Heart left ventricle (tissue), 16 donors: ENCODE results near the gene HOXB1. TPM values are rescaled to one million over a fixed set of nuclear protein-coding genes. Genes with fewer than 3 reads are reported as not detected.

Experiments used
- ATAC-seq, 4 donors: fragments of 200-7000 bp; cut with Tn5 transposase; one replicate each; pipeline ENCODE4 v1.9.1; 2020 to 2022; ENCODE audit warnings: moderate library complexity in 4 of 4, mild to moderate bottlenecking in 3 of 4, moderate number of reproducible peaks in 1 of 4
- DNase-seq, 5 donors: peaks; one replicate each; pipeline ENCODE4 v3.0.0-alpha.2; 2020
- H3K27ac ChIP-seq, 12 donors: fragments of 200-600 bp; sonication (generic) in 4 of 12; one replicate each; pipeline versions ENCODE4 v1.5.0 to v1.8.0; 2016 to 2022; ENCODE audit warnings: mild to moderate bottlenecking in 2 of 12
- H3K27me3 ChIP-seq, 9 donors: fragments of 200-600 bp; sonication (generic) in 2 of 9; one replicate each; pipeline versions ENCODE4 v1.5.1 to v1.8.0; 2016 to 2022; ENCODE audit warnings: mild to moderate bottlenecking in 3 of 9
- H3K36me3 ChIP-seq, 9 donors: fragments of 200-600 bp; sonication (generic) in 2 of 9; one replicate each; pipeline versions ENCODE4 v1.5.0 to v1.8.0; 2018 to 2022; ENCODE audit warnings: mild to moderate bottlenecking in 2 of 9
- H3K4me1 ChIP-seq, 12 donors: fragments of 200-600 bp; sonication (generic) in 4 of 12; one replicate each; pipeline versions ENCODE4 v1.5.0 to v1.8.0; 2016 to 2022; ENCODE audit warnings: mild to moderate bottlenecking in 3 of 12
- H3K4me3 ChIP-seq, 12 donors: fragments of 200-600 bp; sonication (generic) in 4 of 12; one replicate each; pipeline versions ENCODE4 v1.5.0 to v1.8.0; 2017 to 2022; ENCODE audit warnings: mild to moderate bottlenecking in 9 of 12, moderate library complexity in 4 of 12
- H3K9me3 ChIP-seq, 12 donors: fragments of 200-600 bp; sonication (generic) in 4 of 12; one replicate each; pipeline versions ENCODE4 v1.5.0 to v1.8.0; 2016 to 2022; ENCODE audit warnings: mild to moderate bottlenecking in 1 of 12
- POLR2A ChIP-seq, 2 donors: fragments of 450-650 bp; IDR thresholded peaks; one replicate each; pipeline ENCODE4 v1.6.1; 2017; ENCODE audit warnings: antibody characterized with exemption in 2 of 2, mild to moderate bottlenecking in 2 of 2, moderate library complexity in 2 of 2
- WGBS, 4 donors: extraction: QIAGEN DNeasy Blood & Tissue Kit in 2 of 4; methylation state at CpG; one replicate each; pipeline versions ENCODE4 v1.1.5 to v1.1.7; 2013 to 2018; 5-methylcytosine and 5-hydroxymethylcytosine counted together
- intact Hi-C, 10 donors: fragments of 100-400 bp; cut with DNase I; formaldehyde crosslinking; loops; one replicate each; pipeline versions ENCODE4 v1.11.1 to v1.14.2; 2022
- polyA plus RNA-seq, 2 donors: library from polyadenylated mRNA; stranded (reverse); fragments of 200-250 nt; gene quantifications; one replicate each; pipeline ENCODE4 v1.2.3, GENCODE V29; 2013
- total RNA-seq, 9 donors: library from RNA; depleted of rRNA in 2 of 9; stranded (reverse); fragments of >200 nt in 2 of 9; fragmentation: NEBNext Ultra II Directional in 3 of 9; extraction: Animal tissue kit (Norgen Biotek cat#: 25700) in 3 of 9; gene quantifications; one replicate each; pipeline versions ENCODE4 v1.1.0 to v1.2.4, GENCODE V29; 2016 to 2023
- TF ChIP-seq, protein P1 (sequence below), 12 donors: fragments of 200-600 bp; sonication (generic) in 4 of 12; IDR thresholded peaks; one replicate each; pipeline versions ENCODE4 v1.5.0 to v1.8.0; 2018 to 2022; ENCODE audit warnings: antibody characterized with exemption in 12 of 12, mild to moderate bottlenecking in 5 of 12
- donor health status: ischemic (EF 13 %, LVEDD 7.1; RV severe dilation, severe dysfunction).
- donor health status: healthy with polysubstance abuse.
- donor health status: DM: no; HTN: yes; CAD: no.
- donor health status: DM: no; HTN: no; CAD: no.
- donor health status: ischemic (EF 25% LVEDD 6.9; RV normal size, moderate dysfunction).
- donor health status: ischemic (EF 25% LVEDD 5.7; RV mildly dilated, moderate dysfunction).
- donor health status: healthy.
- donor health status: DM: yes; HTN: yes; CAD: no.
- donor health status: ischemic (EF 35%, LVEDD 5.7; RV mildly dilated, moderate dysfunction).
- donor health status: nonischemic (EF 11% LVEDD 7.7; RV severe dilation, severe dysfunction).
- donor health status: DM: yes; HTN: yes; CAD: no.
- donor health status: PGD.
- donor health status: ischemic (EF 29% LVEDD 5.4; RV normal size, mild dysfunction).
- donor health status: nonischemic (EF 23%, LVEDD 6.1; RV moderate dilation, normal function).

The HOXB1 gene
- total and polyA plus RNA-seq, 11 donors, result not detected

DNA sequence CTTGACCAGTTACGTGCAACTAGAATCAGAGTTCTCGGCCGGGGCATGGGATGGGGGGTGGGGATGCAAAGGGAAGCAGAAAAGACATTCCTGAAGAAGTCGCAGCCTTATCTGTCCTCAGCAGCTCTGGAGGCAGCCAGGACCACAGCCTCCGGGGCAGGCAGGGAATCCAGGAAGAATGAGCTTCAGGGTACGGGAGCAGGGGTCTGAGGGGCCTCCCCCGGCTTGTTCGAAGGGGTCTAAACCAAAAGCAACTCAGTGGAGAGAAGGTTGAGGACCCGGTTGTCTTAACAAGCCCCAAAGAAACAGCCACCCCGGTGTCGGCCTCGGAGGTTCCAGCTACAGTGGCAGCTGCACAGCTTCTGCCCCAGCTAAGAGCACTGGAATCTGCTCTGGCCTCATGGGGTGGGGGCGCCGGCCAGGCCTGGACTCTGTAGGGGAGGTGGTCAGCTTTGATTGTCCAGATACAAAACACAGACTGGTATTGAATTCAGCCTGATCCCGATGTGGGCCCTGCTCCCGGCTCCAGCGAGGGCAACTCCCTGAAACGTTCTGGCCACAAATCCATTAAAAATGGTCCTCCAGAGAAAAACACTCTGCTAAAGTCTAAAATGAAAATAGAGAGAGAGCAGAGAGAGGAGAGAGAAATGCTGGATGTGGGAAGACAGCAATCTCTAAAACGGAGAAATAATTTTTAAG, 39.7 kb upstream of the HOXB1 start:
- peaks cover 0 to 28% (median 0%) of the 10 kb centered on the region in 12 donors for H3K4me1 ChIP-seq
- WGBS, 4 donors, result 24 to 44% (median 27%) methylated on average over 19 of the region's 19 CpGs
- H3K9me3 ChIP-seq, result no peaks in the 10 kb centered on the region
- no peaks in the 10 kb centered on the region for H3K36me3 ChIP-seq
- intact Hi-C loops, result no loop called here
- H3K27ac ChIP-seq, result peak overlapping the region in 3 of 12 donors; percentile 11 to 97 (median 14)
- H3K4me3 ChIP-seq, result no peak overlapping the region
- DNase-seq (no peak), ATAC-seq (no peak)
- TF ChIP-seq POLR2A (IDR thresholded peaks at IDR 0.05), result no peak
- TF ChIP-seq, protein P1, sequence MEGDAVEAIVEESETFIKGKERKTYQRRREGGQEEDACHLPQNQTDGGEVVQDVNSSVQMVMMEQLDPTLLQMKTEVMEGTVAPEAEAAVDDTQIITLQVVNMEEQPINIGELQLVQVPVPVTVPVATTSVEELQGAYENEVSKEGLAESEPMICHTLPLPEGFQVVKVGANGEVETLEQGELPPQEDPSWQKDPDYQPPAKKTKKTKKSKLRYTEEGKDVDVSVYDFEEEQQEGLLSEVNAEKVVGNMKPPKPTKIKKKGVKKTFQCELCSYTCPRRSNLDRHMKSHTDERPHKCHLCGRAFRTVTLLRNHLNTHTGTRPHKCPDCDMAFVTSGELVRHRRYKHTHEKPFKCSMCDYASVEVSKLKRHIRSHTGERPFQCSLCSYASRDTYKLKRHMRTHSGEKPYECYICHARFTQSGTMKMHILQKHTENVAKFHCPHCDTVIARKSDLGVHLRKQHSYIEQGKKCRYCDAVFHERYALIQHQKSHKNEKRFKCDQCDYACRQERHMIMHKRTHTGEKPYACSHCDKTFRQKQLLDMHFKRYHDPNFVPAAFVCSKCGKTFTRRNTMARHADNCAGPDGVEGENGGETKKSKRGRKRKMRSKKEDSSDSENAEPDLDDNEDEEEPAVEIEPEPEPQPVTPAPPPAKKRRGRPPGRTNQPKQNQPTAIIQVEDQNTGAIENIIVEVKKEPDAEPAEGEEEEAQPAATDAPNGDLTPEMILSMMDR (IDR thresholded peaks at IDR 0.05), result no peak
- H3K27me3 ChIP-seq, result peaks cover 16 to 100% (median 96%) of the 10 kb centered on the region in 9 donors

DNA sequence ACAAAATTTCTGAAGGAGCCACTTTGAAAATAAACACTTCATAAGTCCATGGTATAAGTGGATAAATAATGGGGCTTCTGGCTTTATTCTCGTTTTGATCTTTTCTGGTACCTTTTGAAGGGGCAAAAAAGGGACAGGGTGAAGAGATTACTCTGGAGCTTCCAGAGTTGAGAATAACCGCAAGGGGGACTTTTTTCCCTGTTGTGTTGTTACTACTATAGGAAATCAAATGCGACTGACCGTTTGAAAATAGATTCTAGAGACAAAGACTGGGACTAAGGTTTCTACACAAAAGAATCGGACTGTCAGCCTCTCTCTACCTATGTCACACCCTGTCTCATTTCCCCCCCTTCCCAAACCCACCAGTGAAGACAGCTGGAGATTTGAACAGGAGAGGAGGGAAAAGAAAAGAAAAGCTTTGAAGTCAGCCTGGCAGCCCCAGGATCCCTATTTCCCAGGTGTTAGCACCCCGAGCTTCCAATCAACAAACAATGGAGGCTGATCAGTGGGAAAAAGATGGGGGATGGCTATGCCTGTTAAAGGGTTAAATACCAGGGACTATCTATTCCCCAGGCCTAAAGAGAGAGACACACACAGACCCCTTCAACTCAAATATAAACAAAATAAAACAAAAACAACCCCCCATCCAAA, 39.0 kb upstream of the HOXB1 start:
- Histone ChIP-seq H3K27me3 (peaks cover 16 to 100% (median 96%) of the 10 kb centered on the region in 9 donors), H3K9me3 (no peaks in the 10 kb centered on the region), H3K27ac (peak overlapping the region in 5 of 12 donors; percentile 11 to 97 (median 43)), H3K4me3 (no peak overlapping the region), H3K36me3 (no peaks in the 10 kb centered on the region), H3K4me1 (peaks cover 0 to 32% (median 0%) of the 10 kb centered on the region in 12 donors)
- DNase-seq (no peak), ATAC-seq (no peak)
- TF ChIP-seq POLR2A (IDR thresholded peaks at IDR 0.05), result no peak
- TF ChIP-seq, protein P1 (IDR thresholded peaks at IDR 0.05), result no peak
- intact Hi-C loops, result no loop called here
- 24 to 43% (median 33%) methylated on average over 6 of the region's 6 CpGs for WGBS, 4 donors

DNA sequence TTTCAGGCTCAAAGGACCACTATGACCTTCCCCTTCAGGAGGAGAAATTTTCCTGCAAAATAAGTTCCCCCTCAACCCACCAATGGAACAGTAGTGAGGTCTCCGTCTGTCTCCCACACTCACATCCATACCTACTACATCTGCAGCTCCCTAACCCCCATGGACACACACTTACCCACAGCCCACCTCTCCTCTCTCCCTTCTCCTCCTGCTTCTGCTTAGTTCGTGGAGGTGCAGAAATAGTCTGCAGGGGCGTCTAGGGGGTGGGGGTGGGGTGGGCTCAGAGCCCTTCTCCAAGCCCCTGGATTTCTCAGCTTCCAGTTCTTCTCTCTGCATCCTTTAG, 38.4 kb upstream of the HOXB1 start:
- Histone ChIP-seq H3K27me3 (peaks cover 10 to 100% (median 97%) of the 10 kb centered on the region in 9 donors), H3K4me3 (peak overlapping the region in 3 of 12 donors; percentile 18 to 24 (median 19)), H3K4me1 (peaks cover 0 to 37% (median 0%) of the 10 kb centered on the region in 12 donors), H3K9me3 (no peaks in the 10 kb centered on the region), H3K27ac (peak overlapping the region in 6 of 12 donors; percentile 43 to 97 (median 73)), H3K36me3 (no peaks in the 10 kb centered on the region)
- DNase-seq (no peak), ATAC-seq (no peak)
- intact Hi-C loops, result no loop called here
- TF ChIP-seq POLR2A (IDR thresholded peaks at IDR 0.05), result no peak
- TF ChIP-seq, protein P1 (IDR thresholded peaks at IDR 0.05), result no peak
- 19 to 34% (median 22%) methylated on average over 3 of the region's 3 CpGs for WGBS, 4 donors

DNA sequence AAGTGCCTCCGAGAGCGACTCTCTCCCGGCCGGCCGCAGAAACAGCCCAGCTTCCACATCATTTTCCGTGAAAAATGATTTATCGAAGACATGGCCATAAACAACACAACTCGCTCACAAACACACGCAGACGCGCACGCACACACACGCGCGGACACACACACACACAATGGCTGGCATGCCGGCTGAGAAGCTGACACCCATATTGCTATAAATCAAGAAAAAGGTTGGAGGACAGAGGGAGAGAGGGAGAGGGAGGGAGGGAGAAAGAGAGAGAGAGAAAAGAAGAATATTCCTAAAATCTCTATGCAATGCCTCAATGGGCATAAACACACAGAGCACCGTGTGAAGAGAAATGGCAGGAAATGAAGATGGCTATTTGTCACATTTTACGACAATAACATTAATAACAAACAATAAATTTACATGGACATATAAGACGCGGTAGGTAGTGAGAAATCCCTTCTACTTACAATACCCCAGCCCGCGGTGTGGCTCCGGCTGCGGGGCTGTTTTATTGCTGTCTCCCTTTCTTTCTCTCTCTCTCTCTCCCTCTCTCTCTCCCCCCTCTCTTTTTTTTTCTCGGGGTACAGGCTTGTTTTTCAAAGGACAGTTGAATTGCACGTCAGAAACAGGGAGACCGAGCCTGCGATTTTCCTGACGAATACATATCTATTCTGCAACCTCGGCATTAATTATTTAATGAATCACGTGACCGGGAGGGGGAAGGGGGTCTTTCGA, 37.9 kb upstream of the HOXB1 start:
- Histone ChIP-seq H3K4me3 (peak overlapping the region in 4 of 12 donors; percentile 15 to 24 (median 18)), H3K27ac (peak overlapping the region in 7 of 12 donors; percentile 43 to 97 (median 71)), H3K4me1 (peaks cover 0 to 39% (median 0%) of the 10 kb centered on the region in 12 donors), H3K27me3 (peaks cover 9 to 100% (median 95%) of the 10 kb centered on the region in 9 donors), H3K9me3 (no peaks in the 10 kb centered on the region), H3K36me3 (no peaks in the 10 kb centered on the region)
- 11 to 14% (median 14%) methylated on average over 31 to 33 of the region's 33 CpGs for WGBS, 4 donors
- DNase-seq (no peak), ATAC-seq (no peak)
- TF ChIP-seq, protein P1 (IDR thresholded peaks at IDR 0.05), result no peak
- TF ChIP-seq POLR2A (IDR thresholded peaks at IDR 0.05), result no peak
- intact Hi-C loops, result no loop called here
